ENCODE measurements around the gene RNF41.
"Not testable (repeated sequence)": the region's sequence is repeated elsewhere in the genome, so short reads cannot be mapped to it uniquely, and the experiment has no call there.

The RNF41 gene

GRCh38 chr12:56162468-56163290 is 59.0 kb downstream of the RNF41 start:
- Histone ChIP-seq H3K4me2 (ENCODE audit: low read length) (no peak overlapping the region), H3K36me3 (ENCODE audit: insufficient read depth, low read length) (peaks cover 77% of the 10 kb centered on the region), H3K9ac (ENCODE audit: low read depth, low read length) (no peak overlapping the region), H3K27me3 (ENCODE audit: control insufficient read depth, insufficient read depth, low read length) (no peaks in the 10 kb centered on the region), H3K4me1 (ENCODE audit: control insufficient read depth, insufficient read depth, low read length) (peaks cover 25% of the 10 kb centered on the region), H3K4me3 (ENCODE audit: low read length) (no peak overlapping the region), H3K9me3 (replicated peaks; ENCODE audit: low read length) (no peaks in the 10 kb centered on the region)

- Histone ChIP-seq H3K9ac (ENCODE audit: low read depth, low read length) (peak overlapping the region; percentile 97), H3K36me3 (ENCODE audit: insufficient read depth, low read length) (peaks cover 72% of the 10 kb centered on the region), H3K4me1 (ENCODE audit: control insufficient read depth, insufficient read depth, low read length) (peaks cover 33% of the 10 kb centered on the region), H3K4me2 (ENCODE audit: low read length) (peak overlapping the region; percentile 97), H3K9me3 (replicated peaks; ENCODE audit: low read length) (no peaks in the 10 kb centered on the region), H3K27me3 (ENCODE audit: control insufficient read depth, insufficient read depth, low read length) (no peaks in the 10 kb centered on the region), H3K4me3 (ENCODE audit: low read length) (no peak overlapping the region)
Observed at GRCh38 chr12:56161690-56162351, 59.9 kb downstream of the RNF41 start.

GRCh38 chr12:56160894-56161689 is 60.6 kb downstream of the RNF41 start:
- peak overlapping the region; percentile 97 for H3K4me2 ChIP-seq (ENCODE audit: low read length)
- peaks cover 72% of the 10 kb centered on the region for H3K36me3 ChIP-seq (ENCODE audit: insufficient read depth, low read length)
- peak overlapping the region; percentile 97 for H3K9ac ChIP-seq (ENCODE audit: low read depth, low read length)
- H3K27me3 ChIP-seq (ENCODE audit: control insufficient read depth, insufficient read depth, low read length) = no peaks in the 10 kb centered on the region
- no peaks in the 10 kb centered on the region for H3K9me3 ChIP-seq (replicated peaks; ENCODE audit: low read length)
- H3K4me1 ChIP-seq (ENCODE audit: control insufficient read depth, insufficient read depth, low read length) = peaks cover 33% of the 10 kb centered on the region
- peak overlapping the region; percentile 90 for H3K4me3 ChIP-seq (ENCODE audit: low read length)

GRCh38 chr12:56160193-56160763 is 61.4 kb downstream of the RNF41 start:
- H3K4me3 ChIP-seq (ENCODE audit: low read length) = peak overlapping the region; percentile 90
- H3K9me3 ChIP-seq (replicated peaks; ENCODE audit: low read length) = no peaks in the 10 kb centered on the region
- peak overlapping the region; percentile 97 for H3K9ac ChIP-seq (ENCODE audit: low read depth, low read length)
- H3K27me3 ChIP-seq (ENCODE audit: control insufficient read depth, insufficient read depth, low read length) = no peaks in the 10 kb centered on the region
- peaks cover 64% of the 10 kb centered on the region for H3K36me3 ChIP-seq (ENCODE audit: insufficient read depth, low read length)
- H3K4me2 ChIP-seq (ENCODE audit: low read length) = peak overlapping the region; percentile 97
- H3K4me1 ChIP-seq (ENCODE audit: control insufficient read depth, insufficient read depth, low read length) = peaks cover 33% of the 10 kb centered on the region

- H3K4me3 ChIP-seq (ENCODE audit: low read length) = peak overlapping the region; percentile 90
Observed at GRCh38 chr12:56159482-56160192, 62.1 kb downstream of the RNF41 start.

GRCh38 chr12:56158926-56159461 is 62.7 kb downstream of the RNF41 start:
- Histone ChIP-seq H3K27me3 (ENCODE audit: control insufficient read depth, insufficient read depth, low read length) (no peaks in the 10 kb centered on the region), H3K4me2 (ENCODE audit: low read length) (peak overlapping the region; percentile 97), H3K9ac (ENCODE audit: low read depth, low read length) (peak overlapping the region; percentile 97), H3K36me3 (ENCODE audit: insufficient read depth, low read length) (peaks cover 52% of the 10 kb centered on the region), H3K9me3 (replicated peaks; ENCODE audit: low read length) (no peaks in the 10 kb centered on the region), H3K4me3 (ENCODE audit: low read length) (peak overlapping the region; percentile 90), H3K4me1 (ENCODE audit: control insufficient read depth, insufficient read depth, low read length) (peaks cover 33% of the 10 kb centered on the region)

More at GRCh38 chr12:56159482-56160192, 62.1 kb downstream of the RNF41 start:
- H3K9me3 ChIP-seq (replicated peaks; ENCODE audit: low read length) = no peaks in the 10 kb centered on the region
- peak overlapping the region; percentile 97 for H3K9ac ChIP-seq (ENCODE audit: low read depth, low read length)
- peaks cover 33% of the 10 kb centered on the region for H3K4me1 ChIP-seq (ENCODE audit: control insufficient read depth, insufficient read depth, low read length)
- peak overlapping the region; percentile 97 for H3K4me2 ChIP-seq (ENCODE audit: low read length)
- no peaks in the 10 kb centered on the region for H3K27me3 ChIP-seq (ENCODE audit: control insufficient read depth, insufficient read depth, low read length)
- peaks cover 59% of the 10 kb centered on the region for H3K36me3 ChIP-seq (ENCODE audit: insufficient read depth, low read length)

GRCh38 chr12:56158029-56158925 is 63.4 kb downstream of the RNF41 start, which contains the start of gene MYL6:
Gene MYL6, plus strand, starts transcription at chr12:56158359. Its CDS starts 43 bp downstream, at chr12:56158402.
- Histone ChIP-seq H3K36me3 (ENCODE audit: insufficient read depth, low read length) (peaks cover 45% of the 10 kb centered on the region), H3K4me1 (ENCODE audit: control insufficient read depth, insufficient read depth, low read length) (peaks cover 40% of the 10 kb centered on the region), H3K4me2 (ENCODE audit: low read length) (peak within 1 kb of the TSS; percentile 97)

GRCh38 chr12:56157201-56158028 is 64.3 kb downstream of the RNF41 start:
- no peaks in the 10 kb centered on the region for H3K9me3 ChIP-seq (replicated peaks; ENCODE audit: low read length)
- H3K4me3 ChIP-seq (ENCODE audit: low read length) = peak overlapping the region; percentile 90
- H3K9ac ChIP-seq (ENCODE audit: low read depth, low read length) = peak overlapping the region; percentile 74
- no peaks in the 10 kb centered on the region for H3K27me3 ChIP-seq (ENCODE audit: control insufficient read depth, insufficient read depth, low read length)
- H3K36me3 ChIP-seq (ENCODE audit: insufficient read depth, low read length) = peaks cover 37% of the 10 kb centered on the region
- H3K4me2 ChIP-seq (ENCODE audit: low read length) = peak overlapping the region; percentile 97
- H3K4me1 ChIP-seq (ENCODE audit: control insufficient read depth, insufficient read depth, low read length) = peaks cover 46% of the 10 kb centered on the region

More at GRCh38 chr12:56158029-56158925, 63.4 kb downstream of the RNF41 start, which contains the start of gene MYL6:
- peak within 1 kb of the TSS; percentile 90 for H3K4me3 ChIP-seq (ENCODE audit: low read length)
- H3K9me3 ChIP-seq (replicated peaks; ENCODE audit: low read length) = no peaks in the 10 kb centered on the region
- H3K27me3 ChIP-seq (ENCODE audit: control insufficient read depth, insufficient read depth, low read length) = no peaks in the 10 kb centered on the region
- peak within 1 kb of the TSS; percentile 97 for H3K9ac ChIP-seq (ENCODE audit: low read depth, low read length)

- Histone ChIP-seq H3K4me3 (ENCODE audit: low read length) (peak overlapping the region; percentile 90), H3K4me2 (ENCODE audit: low read length) (peak overlapping the region; percentile 97), H3K36me3 (ENCODE audit: insufficient read depth, low read length) (peaks cover 29% of the 10 kb centered on the region), H3K4me1 (ENCODE audit: control insufficient read depth, insufficient read depth, low read length) (peaks cover 44% of the 10 kb centered on the region), H3K9ac (ENCODE audit: low read depth, low read length) (peak overlapping the region; percentile 74)
- H3K9me3 ChIP-seq (replicated peaks; ENCODE audit: low read length); H3K27me3 ChIP-seq (ENCODE audit: control insufficient read depth, insufficient read depth, low read length): not testable (repeated sequence)
Observed at GRCh38 chr12:56156464-56157200, 65.1 kb downstream of the RNF41 start.

Data from skeletal muscle satellite cell (primary cell).